Measurements from ENCODE around the gene CADM1. TPM values are rescaled to one million over a fixed set of nuclear protein-coding genes. Genes with fewer than 3 reads are reported as not detected.

CADM1 gene
- total RNA-seq, 6 experiments from 2014 or later: 21.1 to 56.7 (median 30.6) TPM

DNA sequence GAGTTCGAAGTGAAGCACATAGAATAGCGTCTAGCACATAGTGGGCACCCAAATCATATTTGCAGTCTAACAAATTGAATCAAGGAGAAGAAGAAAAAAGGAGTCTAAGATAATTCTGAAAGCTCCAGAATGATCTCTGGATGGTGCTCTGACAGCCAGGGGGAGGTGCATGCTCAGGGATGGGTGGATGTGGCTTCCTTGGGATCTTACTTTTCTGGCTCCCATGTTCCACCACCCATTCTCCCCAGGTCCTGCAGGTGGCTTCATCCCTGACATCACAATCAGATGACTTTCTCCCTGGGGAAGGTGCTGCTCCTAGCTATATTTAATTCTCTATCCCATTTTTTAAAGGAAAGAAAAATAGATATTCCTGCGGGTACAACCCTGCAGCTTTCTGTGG, 381.9 kb downstream of the CADM1 start:
- no peaks in the 10 kb centered on the region for H3K27me3 ChIP-seq
- intact Hi-C loops (cut with DNase I): no loop called here
- H3K36me3 ChIP-seq: no peaks in the 10 kb centered on the region
- no peak for TF ChIP-seq POLR2A (IDR thresholded peaks at IDR 0.05)
- TF ChIP-seq, protein P1, sequence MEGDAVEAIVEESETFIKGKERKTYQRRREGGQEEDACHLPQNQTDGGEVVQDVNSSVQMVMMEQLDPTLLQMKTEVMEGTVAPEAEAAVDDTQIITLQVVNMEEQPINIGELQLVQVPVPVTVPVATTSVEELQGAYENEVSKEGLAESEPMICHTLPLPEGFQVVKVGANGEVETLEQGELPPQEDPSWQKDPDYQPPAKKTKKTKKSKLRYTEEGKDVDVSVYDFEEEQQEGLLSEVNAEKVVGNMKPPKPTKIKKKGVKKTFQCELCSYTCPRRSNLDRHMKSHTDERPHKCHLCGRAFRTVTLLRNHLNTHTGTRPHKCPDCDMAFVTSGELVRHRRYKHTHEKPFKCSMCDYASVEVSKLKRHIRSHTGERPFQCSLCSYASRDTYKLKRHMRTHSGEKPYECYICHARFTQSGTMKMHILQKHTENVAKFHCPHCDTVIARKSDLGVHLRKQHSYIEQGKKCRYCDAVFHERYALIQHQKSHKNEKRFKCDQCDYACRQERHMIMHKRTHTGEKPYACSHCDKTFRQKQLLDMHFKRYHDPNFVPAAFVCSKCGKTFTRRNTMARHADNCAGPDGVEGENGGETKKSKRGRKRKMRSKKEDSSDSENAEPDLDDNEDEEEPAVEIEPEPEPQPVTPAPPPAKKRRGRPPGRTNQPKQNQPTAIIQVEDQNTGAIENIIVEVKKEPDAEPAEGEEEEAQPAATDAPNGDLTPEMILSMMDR (IDR thresholded peaks at IDR 0.05): no peak
- 51% methylated on average over 3 of the region's 3 CpGs for WGBS (ENCODE audit: insufficient coverage, low coverage, low lambda C conversion rate, missing lambda C conversion rate)
- H3K4me1 ChIP-seq: no peaks in the 10 kb centered on the region
- H3K9me3 ChIP-seq: no peaks in the 10 kb centered on the region
- no peak for ATAC-seq
- no peak for DNase-seq
- H3K4me3 ChIP-seq: no peak overlapping the region
- no peak overlapping the region for H3K27ac ChIP-seq

Small RNA genes within 50 kb of the gene (small RNA-seq; reads per million reads assigned to genes)
- 0 reads per million in 2 experiments for gene RF01293

Measured in right lobe of liver (tissue), 6 donors.